ENCODE data around the gene SCNN1B.

- TF ChIP-seq CTCF (IDR thresholded peaks at IDR 0.05) (no peak), POLR2A (IDR thresholded peaks at IDR 0.05) (no peak), EP300 (IDR thresholded peaks at IDR 0.05) (no peak)
These were observed 122.3 kb downstream of the SCNN1B start for GRCh38 chr16:23424292-23424958.

All from tibial nerve (tissue), 4 donors.